GM04504 (cell line): Measurements from ENCODE around the gene SEZ6.

Source experiments
- DNase-seq: peaks from one replicate; pipeline ENCODE4 v3.0.0-alpha.2; 2012; ENCODE audit warnings: low read depth

Gene SEZ6

GRCh38 chr17:29034510-29034909 lies 28.7 kb upstream of the SEZ6 start:
- DNase-seq = no peak

- DNase-seq = no peak
Observed at GRCh38 chr17:29032857-29033197, 27.0 kb upstream of the SEZ6 start.

GRCh38 chr17:29032013-29032856 lies 26.4 kb upstream of the SEZ6 start:
- no peak for DNase-seq

GRCh38 chr17:29031488-29031887 lies 25.7 kb upstream of the SEZ6 start:
- DNase-seq = no peak

GRCh38 chr17:29024316-29024952 lies 18.6 kb upstream of the SEZ6 start:
- DNase-seq = no peak

GRCh38 chr17:29022074-29022473 lies 16.2 kb upstream of the SEZ6 start:
- no peak for DNase-seq

- no peak for DNase-seq
Observed at GRCh38 chr17:29021226-29021625, 15.4 kb upstream of the SEZ6 start.

- no peak for DNase-seq
Observed at GRCh38 chr17:29020576-29020975, 14.7 kb upstream of the SEZ6 start.

GRCh38 chr17:29019475-29020181 lies 13.8 kb upstream of the SEZ6 start:
- DNase-seq = no peak

GRCh38 chr17:29018788-29019474 lies 13.1 kb upstream of the SEZ6 start:
- DNase-seq = no peak

- no peak for DNase-seq
Observed at GRCh38 chr17:29016345-29017210, 10.7 kb upstream of the SEZ6 start.

- DNase-seq = no peak
Observed at GRCh38 chr17:29014716-29015115, 8.9 kb upstream of the SEZ6 start.

GRCh38 chr17:29012535-29012934 lies 6.7 kb upstream of the SEZ6 start:
- DNase-seq = no peak

GRCh38 chr17:29010586-29010985 lies 4.8 kb upstream of the SEZ6 start:
- no peak for DNase-seq

- no peak for DNase-seq
Observed at GRCh38 chr17:29010129-29010528, 4.3 kb upstream of the SEZ6 start.

GRCh38 chr17:29008591-29008990 lies 2.8 kb upstream of the SEZ6 start:
- no peak for DNase-seq

- DNase-seq = no peak
Observed at GRCh38 chr17:29007860-29008455, 2.1 kb upstream of the SEZ6 start.

GRCh38 chr17:29007456-29007855 lies 1.6 kb upstream of the SEZ6 start:
- DNase-seq = no peak

- no peak for DNase-seq
Observed at GRCh38 chr17:29004081-29004692, 1.6 kb downstream of the SEZ6 start.

- DNase-seq = no peak
Observed at GRCh38 chr17:29003289-29003688, 2.5 kb downstream of the SEZ6 start.

GRCh38 chr17:29002811-29003210 lies 3.0 kb downstream of the SEZ6 start:
- no peak for DNase-seq
